Metanephros (tissue), 1 donor: ENCODE results near the gene GAL3ST2. TPM values are rescaled to one million over a fixed set of nuclear protein-coding genes. Genes with fewer than 3 reads are reported as not detected.

Experiments used
- total RNA-seq: library from RNA; depleted of rRNA; stranded (reverse); fragments of >200 nt; gene quantifications from one replicate; pipeline ENCODE4 v1.2.3, GENCODE V29; 2014

GAL3ST2 gene
- total RNA-seq = 0.82 TPM

GRCh38 chr2:241776336-241777169 is at the start of gene GAL3ST2:
TSS of gene GAL3ST2 (plus strand) at chr2:241776822. CDS start at chr2:241776956, 134 bp downstream.

GRCh38 chr2:241734467-241735208 is 42.0 kb upstream of the GAL3ST2 start, which contains the start of gene D2HGDH:
TSS of gene D2HGDH (plus strand) at chr2:241734630. CDS start at chr2:241735225, 595 bp downstream.

GRCh38 chr2:241808721-241809382 is 32.2 kb downstream of the GAL3ST2 start, which contains the start of gene NEU4:
TSS of gene NEU4 (plus strand) at chr2:241809193. CDS start at chr2:241814485, 5,292 bp downstream.

Other genes starting within 250 kb of the GAL3ST2 start
- 28.4 TPM for gene BOK, start 218.1 kb upstream of the GAL3ST2 start, total RNA-seq
- 82.2 TPM for gene THAP4, start 139.7 kb upstream of the GAL3ST2 start, total RNA-seq
- 83.0 TPM for gene ATG4B, start 139.1 kb upstream of the GAL3ST2 start, total RNA-seq
- 24.6 TPM for gene DTYMK, start 90.0 kb upstream of the GAL3ST2 start, total RNA-seq
- 36.8 TPM for gene ING5, start 74.8 kb upstream of the GAL3ST2 start, total RNA-seq
- gene D2HGDH, start 42.2 kb upstream of the GAL3ST2 start, total RNA-seq = 39.3 TPM
- 0.99 TPM for gene NEU4, start 32.4 kb downstream of the GAL3ST2 start, total RNA-seq
- 0.58 TPM for gene PDCD1, start 82.1 kb downstream of the GAL3ST2 start, total RNA-seq
- gene RTP5, start 92.9 kb downstream of the GAL3ST2 start, total RNA-seq = not detected